GM19328 (cell line): ENCODE results near the gene LARP1B.
"Not testable (repeated sequence)": the region's sequence is repeated elsewhere in the genome, so short reads cannot be mapped to it uniquely, and the experiment has no call there.

Experiments used
- ATAC-seq: cut with Tn5 transposase; IDR thresholded peaks from one replicate; pipeline ENCODE4 v1.9.1; 2021; ENCODE audit warnings: mild to moderate bottlenecking, moderate library complexity; ENCODE audit not compliant: unreplicated experiment

Gene LARP1B

GRCh38 chr4:128134925-128135324 is 73.8 kb downstream of the LARP1B start:
- ATAC-seq: no peak

DNA sequence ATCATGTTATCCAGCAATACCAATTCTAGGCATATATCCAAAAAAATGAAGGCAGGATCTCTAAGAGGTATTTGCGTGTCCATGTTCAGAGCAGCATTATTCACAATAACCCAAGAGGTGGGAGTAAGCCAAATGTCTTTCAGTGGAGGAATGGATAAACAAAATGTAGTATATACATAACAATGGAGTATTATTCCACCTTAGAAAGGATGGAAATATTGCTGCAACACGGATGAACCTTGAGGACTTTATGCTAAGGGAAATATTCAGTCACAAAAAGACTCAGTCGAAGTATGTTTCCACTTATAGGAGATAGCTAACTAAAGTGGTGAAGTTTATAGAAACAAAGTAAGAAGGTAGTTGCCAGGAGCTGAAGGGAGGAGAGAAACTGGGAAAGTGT is 74.3 kb downstream of the LARP1B start:
- ATAC-seq: no peak

DNA sequence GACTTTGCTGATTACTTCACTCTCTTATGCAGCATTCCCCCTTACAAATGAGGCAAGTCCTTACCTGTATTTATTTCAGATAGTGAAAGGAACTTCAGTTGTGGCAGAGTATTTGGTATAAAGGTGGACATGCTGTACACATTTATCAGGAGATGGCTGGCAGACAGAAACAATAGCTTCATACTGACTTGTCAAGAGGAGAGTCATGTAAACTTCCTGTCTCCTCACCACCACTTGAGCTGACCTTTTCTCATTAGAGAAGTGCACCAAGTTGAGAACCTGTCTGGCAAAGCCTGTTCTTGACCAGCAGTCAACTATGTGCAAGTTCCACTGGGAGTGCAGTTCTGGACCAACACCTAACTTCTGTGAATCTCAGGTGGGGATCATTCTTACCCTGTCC is 80.8 kb downstream of the LARP1B start:
- no peak for ATAC-seq

GRCh38 chr4:128145727-128146126 is 84.6 kb downstream of the LARP1B start:
- no peak for ATAC-seq

DNA sequence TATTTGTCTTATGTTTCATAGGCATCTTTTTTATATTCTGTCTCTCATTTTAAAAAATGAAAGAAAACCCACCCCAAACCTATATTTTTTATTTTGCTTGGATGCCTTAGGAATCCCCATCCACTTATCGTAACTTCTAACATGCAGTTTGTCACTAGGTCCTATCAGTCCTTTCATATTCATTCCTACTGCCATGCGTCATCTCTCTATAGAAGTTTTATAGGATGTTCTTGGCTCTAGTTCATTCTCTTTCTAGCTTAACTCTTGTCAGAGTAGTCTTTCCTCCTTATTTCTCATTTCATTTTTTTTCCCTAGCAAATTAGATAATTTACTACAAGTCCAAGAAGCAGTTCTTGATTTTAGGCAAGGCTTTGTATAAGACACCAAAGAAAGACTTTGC is 92.7 kb downstream of the LARP1B start:
- ATAC-seq: no peak

GRCh38 chr4:128155231-128155855 is 94.2 kb downstream of the LARP1B start:
- ATAC-seq: no peak

DNA sequence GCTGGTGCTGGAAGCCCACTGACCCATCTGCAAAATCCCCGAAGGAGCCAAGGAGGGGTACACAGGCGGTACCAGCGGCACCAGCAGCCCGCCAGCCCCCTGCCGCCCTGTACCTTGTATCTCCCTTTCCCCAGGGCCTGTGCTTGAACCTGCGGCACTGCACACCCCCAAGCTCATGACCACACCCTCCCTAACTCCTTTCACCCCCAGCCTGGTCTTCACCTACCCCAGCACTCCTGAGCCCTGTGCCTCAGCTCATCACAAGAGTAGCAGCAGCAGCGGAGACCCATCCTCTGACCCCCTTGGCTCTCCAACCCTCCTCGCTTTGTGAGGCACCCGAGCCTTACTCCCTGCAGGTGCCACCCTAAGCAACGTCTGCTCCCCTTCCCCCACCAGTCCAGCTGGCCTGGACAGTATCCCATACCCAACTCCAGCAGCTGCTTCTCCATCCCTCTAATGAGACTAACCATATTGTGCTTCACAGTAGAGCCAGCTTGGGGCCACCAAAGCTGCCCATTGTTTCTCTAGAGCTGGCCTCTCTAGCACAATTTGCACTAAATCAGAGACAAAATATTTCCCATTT is 94.9 kb downstream of the LARP1B start:
- ATAC-seq: no peak

- ATAC-seq: not testable (repeated sequence)
These were observed 95.4 kb downstream of the LARP1B start for GRCh38 chr4:128156472-128156871.

- ATAC-seq: no peak
These were observed 97.8 kb downstream of the LARP1B start for GRCh38 chr4:128158894-128159293.

DNA sequence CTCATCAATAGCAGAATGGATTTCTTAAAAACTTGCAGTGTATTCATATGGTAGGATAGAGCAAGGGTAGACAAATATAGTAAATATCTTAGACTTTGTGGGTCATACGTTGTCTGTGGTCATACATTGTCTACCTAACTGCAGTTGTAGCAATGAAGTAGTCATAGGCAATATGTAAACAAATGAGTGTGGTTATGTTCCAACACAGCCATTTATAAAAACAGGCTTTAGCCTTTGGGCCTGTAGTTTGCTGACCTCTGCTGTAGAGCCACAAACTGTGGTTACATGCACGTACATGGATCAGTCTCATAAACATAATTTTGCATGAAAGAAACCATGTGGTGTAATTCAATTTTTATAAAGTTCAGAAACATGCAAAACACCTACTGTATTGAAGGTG is 98.9 kb downstream of the LARP1B start:
- no peak for ATAC-seq

- no peak for ATAC-seq
These were observed 100.0 kb downstream of the LARP1B start for GRCh38 chr4:128161138-128161537.

- no peak for ATAC-seq
These were observed 101.3 kb downstream of the LARP1B start for GRCh38 chr4:128162434-128162833.

DNA sequence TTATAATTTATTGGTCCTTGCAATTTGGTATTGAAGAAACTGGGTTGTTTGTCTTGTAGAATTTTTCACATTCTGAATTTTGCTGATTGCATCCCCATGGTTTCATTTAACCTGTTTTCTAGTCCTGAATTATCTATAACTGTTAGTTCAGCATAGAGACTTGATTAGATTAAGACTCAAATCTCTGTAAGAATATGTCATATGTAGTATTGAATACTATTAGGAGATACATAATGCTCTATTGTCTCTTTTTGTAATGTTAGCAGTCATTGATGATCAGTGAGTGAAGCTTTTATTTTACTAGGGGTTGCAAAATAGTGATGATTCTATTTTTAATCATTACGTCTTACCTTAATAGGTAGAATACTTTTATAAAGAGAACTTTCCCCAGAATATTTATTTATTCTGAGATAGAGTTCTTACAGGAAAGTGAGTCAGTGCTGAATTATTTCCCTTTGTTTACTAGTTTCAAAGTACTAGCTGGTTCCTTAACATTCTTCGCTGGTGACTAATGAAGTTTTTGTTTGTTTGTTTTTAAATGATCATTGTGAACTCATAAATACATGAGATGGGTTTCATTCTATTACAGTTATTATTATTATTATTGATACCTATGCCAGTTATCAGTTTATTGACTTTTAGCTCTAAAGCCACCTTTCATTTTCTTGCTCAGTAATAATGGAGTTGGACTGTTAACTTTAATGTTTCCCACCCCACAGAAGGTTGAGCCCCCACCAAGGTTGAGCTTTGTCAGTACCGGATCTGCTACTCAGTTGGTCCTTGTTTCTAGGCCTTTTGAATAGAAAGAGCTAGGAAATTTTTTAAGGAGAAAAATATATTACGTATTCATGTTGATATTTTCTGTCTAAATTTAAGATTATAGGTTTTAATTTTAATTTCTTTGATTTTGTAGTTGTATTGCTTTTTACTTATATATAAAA is 102.3 kb downstream of the LARP1B start:
- ATAC-seq: no peak

DNA sequence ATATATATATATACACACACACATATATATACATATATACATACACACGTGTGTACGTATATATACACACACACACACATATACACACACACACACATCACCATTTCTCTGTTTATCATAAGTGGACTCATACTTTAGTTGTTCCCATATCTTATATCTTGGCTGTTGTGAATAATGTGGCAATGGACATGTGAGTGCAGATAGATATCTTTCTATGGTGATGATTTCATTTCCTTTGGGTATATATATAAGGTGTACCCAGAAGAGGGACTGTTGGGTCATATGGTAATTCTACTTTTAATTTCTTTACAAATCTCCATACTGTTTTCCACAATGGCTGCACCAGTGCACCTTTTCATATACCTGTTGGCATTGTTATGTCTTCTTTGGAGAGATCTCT is 105.9 kb downstream of the LARP1B start:
- ATAC-seq: no peak

DNA sequence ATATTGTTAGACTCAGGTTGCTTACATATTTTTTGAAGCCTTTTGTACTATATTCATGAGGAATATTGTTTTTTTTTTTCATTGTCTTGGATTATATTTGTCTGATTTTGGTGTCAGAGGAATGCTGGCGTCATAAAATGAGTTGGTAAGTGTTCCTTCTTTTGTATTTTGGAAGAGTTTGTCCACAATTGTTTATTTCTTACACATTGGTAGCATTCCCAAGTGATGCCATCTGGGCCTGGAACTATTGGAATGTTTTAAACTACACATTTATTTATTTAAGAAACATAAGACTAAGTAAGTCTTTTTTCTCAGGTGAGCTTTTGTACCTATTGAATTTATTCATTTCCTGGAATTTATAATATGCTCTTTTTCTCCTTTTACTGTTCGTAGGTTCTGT is 107.6 kb downstream of the LARP1B start:
- ATAC-seq: no peak

DNA sequence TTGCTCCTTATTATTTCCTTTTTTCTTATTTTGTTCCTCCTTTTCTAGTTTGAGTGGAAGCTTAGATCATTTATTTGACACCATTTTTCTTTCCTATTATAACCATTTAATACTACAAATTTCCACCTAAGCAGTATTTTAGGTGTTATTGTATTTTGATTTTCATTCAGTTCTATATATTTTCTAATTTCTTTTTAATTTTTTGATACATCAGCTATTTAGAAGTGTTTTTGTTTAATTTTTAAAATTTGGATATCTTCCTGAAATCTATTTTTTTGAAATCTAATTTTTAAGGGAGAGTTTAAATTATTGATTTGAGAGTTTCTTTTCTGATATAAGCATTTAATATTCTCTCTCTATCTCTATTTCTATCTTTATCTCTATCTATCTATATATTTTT is 108.1 kb downstream of the LARP1B start:
- no peak for ATAC-seq

DNA sequence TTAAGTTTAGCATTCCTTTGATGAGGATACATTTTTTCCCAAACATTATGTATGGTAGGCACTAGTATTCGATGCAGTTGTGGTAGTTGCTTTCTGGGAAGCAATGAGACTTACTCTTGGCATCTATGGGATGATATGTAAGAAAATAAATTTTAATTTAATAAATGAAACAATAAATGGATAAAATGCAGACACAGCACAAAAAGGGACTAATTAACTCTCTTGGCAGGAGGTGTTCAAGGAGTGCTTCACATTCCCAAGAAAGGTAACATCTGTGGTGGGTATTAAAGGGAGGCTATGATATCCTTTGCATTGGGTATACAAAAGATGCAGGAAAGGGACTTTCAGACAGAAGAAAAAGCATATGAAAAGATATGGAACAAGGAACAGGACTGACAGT is 115.5 kb downstream of the LARP1B start:
- ATAC-seq: no peak

DNA sequence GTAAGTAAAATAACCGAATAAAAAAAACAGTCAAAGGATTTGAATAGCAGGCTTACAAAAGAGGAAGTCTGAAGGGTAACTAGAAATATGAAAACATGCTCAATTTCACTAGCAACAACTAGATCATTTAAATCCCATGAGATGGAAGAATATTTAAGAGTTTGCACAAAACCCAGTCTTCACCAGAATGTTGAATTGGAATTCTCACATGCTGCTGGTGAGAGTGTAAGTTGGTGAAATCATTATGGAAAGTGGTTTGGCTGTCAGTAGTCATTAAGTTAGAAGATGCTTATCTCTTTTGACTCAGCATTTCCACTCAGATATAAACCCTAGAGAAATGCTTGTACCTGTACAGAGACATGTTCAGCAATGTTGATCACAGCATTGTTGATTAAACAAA is 116.4 kb downstream of the LARP1B start:
- no peak for ATAC-seq

- no peak for ATAC-seq
These were observed 125.5 kb downstream of the LARP1B start for GRCh38 chr4:128186623-128187022.

DNA sequence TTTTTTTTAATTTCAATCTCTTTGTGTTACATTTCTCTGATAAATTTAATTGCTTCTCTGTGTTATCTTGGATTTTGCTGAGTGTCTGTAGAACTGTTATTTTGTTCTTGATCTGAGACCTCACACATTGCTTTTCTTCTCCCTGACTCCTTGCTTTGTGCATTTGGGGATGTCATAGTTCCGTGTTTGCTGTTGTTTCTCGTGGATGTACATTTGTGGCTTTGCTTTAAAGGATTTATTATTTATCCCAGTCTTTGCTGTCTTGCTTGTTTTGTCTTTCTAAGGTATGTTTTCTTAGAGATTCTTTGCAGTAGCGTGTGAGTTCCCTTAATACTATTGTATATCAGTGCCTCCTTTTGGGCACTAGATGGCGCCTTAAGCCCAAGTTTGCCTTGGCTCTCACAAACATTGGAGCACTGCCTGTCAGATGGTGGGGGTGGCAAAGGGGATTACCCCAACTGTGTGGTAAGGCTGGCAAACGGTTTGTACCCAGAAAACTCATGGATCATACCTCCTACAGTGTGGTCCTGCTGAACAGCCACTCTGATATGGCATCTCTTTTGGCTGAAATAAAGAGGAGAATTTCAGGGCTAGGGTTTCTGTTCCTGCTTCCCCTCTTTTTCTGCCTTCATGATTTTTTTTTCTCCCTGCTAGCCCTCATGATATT is 130.1 kb downstream of the LARP1B start:
- ATAC-seq: peak; percentile 95
